ENCODE measurements around the gene LDLRAD3.
A peak's percentile ranks its signal among the peaks of the same experiment; 100 is the strongest.
"Not testable (repeated sequence)": the region's sequence is repeated elsewhere in the genome, so short reads cannot be mapped to it uniquely, and the experiment has no call there.

LDLRAD3 gene

GRCh38 chr11:35943713-35944502 lies at the start of gene LDLRAD3:
Gene LDLRAD3, plus strand, starts transcription at chr11:35944062. Its CDS starts 37 bp downstream, at chr11:35944099.
- peak; percentile 13 to 23 for DNase-seq (ENCODE audit: low read depth in 2 of 2)

- no peak for DNase-seq (ENCODE audit: low read depth in 2 of 2)
Measured at GRCh38 chr11:35897019-35897418, 46.8 kb upstream of the LDLRAD3 start.

GRCh38 chr11:35902961-35903360 lies 40.9 kb upstream of the LDLRAD3 start:
- DNase-seq (ENCODE audit: low read depth in 2 of 2): no peak

GRCh38 chr11:35905646-35906276 lies 38.1 kb upstream of the LDLRAD3 start:
- DNase-seq (ENCODE audit: low read depth in 2 of 2): no peak

GRCh38 chr11:35906277-35906661 lies 37.6 kb upstream of the LDLRAD3 start:
- DNase-seq (ENCODE audit: low read depth in 2 of 2): no peak

GRCh38 chr11:35906681-35907080 lies 37.2 kb upstream of the LDLRAD3 start:
- DNase-seq (ENCODE audit: low read depth in 2 of 2): no peak

- no peak for DNase-seq (ENCODE audit: low read depth in 2 of 2)
Measured at GRCh38 chr11:35907648-35908431, 36.0 kb upstream of the LDLRAD3 start.

- not testable (repeated sequence) for DNase-seq (ENCODE audit: low read depth in 2 of 2)
Measured at GRCh38 chr11:35908432-35908771, 35.5 kb upstream of the LDLRAD3 start.

- no peak for DNase-seq (ENCODE audit: low read depth in 2 of 2)
Measured at GRCh38 chr11:35909511-35910265, 34.2 kb upstream of the LDLRAD3 start.

- DNase-seq (ENCODE audit: low read depth in 2 of 2): no peak
Measured at GRCh38 chr11:35911013-35911412, 32.8 kb upstream of the LDLRAD3 start.

GRCh38 chr11:35911616-35912165 lies 32.2 kb upstream of the LDLRAD3 start:
- DNase-seq (ENCODE audit: low read depth in 2 of 2): no peak

- not testable (repeated sequence) for DNase-seq (ENCODE audit: low read depth in 2 of 2)
Measured at GRCh38 chr11:35912436-35912835, 31.4 kb upstream of the LDLRAD3 start.

- DNase-seq (ENCODE audit: low read depth in 2 of 2): no peak
Measured at GRCh38 chr11:35912883-35913624, 30.8 kb upstream of the LDLRAD3 start.

- DNase-seq (ENCODE audit: low read depth in 2 of 2): no peak
Measured at GRCh38 chr11:35914816-35915215, 29.0 kb upstream of the LDLRAD3 start.

GRCh38 chr11:35916270-35916669 lies 27.6 kb upstream of the LDLRAD3 start:
- DNase-seq (ENCODE audit: low read depth in 2 of 2): no peak

- DNase-seq (ENCODE audit: low read depth in 2 of 2): no peak
Measured at GRCh38 chr11:35917676-35918075, 26.2 kb upstream of the LDLRAD3 start.

- no peak for DNase-seq (ENCODE audit: low read depth in 2 of 2)
Measured at GRCh38 chr11:35918716-35919115, 25.1 kb upstream of the LDLRAD3 start.

- no peak for DNase-seq (ENCODE audit: low read depth in 2 of 2)
Measured at GRCh38 chr11:35919244-35919643, 24.6 kb upstream of the LDLRAD3 start.

GRCh38 chr11:35923452-35923851 lies 20.4 kb upstream of the LDLRAD3 start:
- DNase-seq (ENCODE audit: low read depth in 2 of 2): no peak

GRCh38 chr11:35924811-35925210 lies 19.1 kb upstream of the LDLRAD3 start:
- no peak for DNase-seq (ENCODE audit: low read depth in 2 of 2)

- DNase-seq (ENCODE audit: low read depth in 2 of 2): no peak
Measured at GRCh38 chr11:35927104-35927503, 16.8 kb upstream of the LDLRAD3 start.

Measured in stimulated activated CD4-positive, alpha-beta T cell treated with anti-CD3 and anti-CD28 coated beads, Interleukin-15, amount 100 ng/mL, for 48 hours (primary cell).